IMR-90 (cell line): Measurements from ENCODE around the gene PSORS1C2. TPM values are rescaled to one million over a fixed set of nuclear protein-coding genes. Genes with fewer than 3 reads are reported as not detected.

Experiments
- ATAC-seq: fragments of 200-7000 bp; cut with Tn5 transposase; 2 replicates; pipeline ENCODE4 v1.9.1; 2020; ENCODE audit warnings: low read depth, mild to moderate bottlenecking, moderate library complexity
- BruUV-seq: library from RNA; stranded (reverse); fragments of 400-500 nt; replicated peaks from 2 replicates; lab custom pipeline; 2021; lab: Mats Ljungman, UMichigan
- CTCF ChIA-PET: fragments of 300-600 bp; formaldehyde crosslinking; extraction: SDS; loops from one replicate; lab custom pipeline; 2021; ENCODE audit warnings: antibody characterized with exemption; lab: Yijun Ruan, JAX
- POLR2A ChIA-PET: fragments of 300-600 bp; sonication (Branson Sonifier 250); formaldehyde crosslinking; loops from one replicate; lab custom pipeline; 2022; ENCODE audit warnings: antibody characterized with exemption; ENCODE audit not compliant: unreplicated experiment; lab: Charles Lee
- DNase-seq: peaks from one replicate; pipeline ENCODE4 v3.0.0; 2013
- H2AFZ ChIP-seq: replicated peaks from 2 replicates; pipeline ENCODE3; 2013; ENCODE audit warnings: low read length, mild to moderate bottlenecking; ENCODE audit not compliant: poor library complexity
- H2AK5ac ChIP-seq: 2 replicates; pipeline ENCODE4 v1.6.1; 2013; ENCODE audit warnings: low read depth, low read length, inconsistent platforms
- H2AK9ac ChIP-seq: replicated peaks from 2 replicates; pipeline ENCODE3; 2013; ENCODE audit warnings: mild to moderate bottlenecking, low read depth, low read length, moderate library complexity; ENCODE audit not compliant: poor library complexity
- H2BK120ac ChIP-seq: 2 replicates; pipeline ENCODE4 v1.6.1; 2013; ENCODE audit warnings: low read depth, low read length, inconsistent platforms
- H2BK15ac ChIP-seq: 3 replicates; pipeline ENCODE4 v1.6.1; 2013; ENCODE audit warnings: low read depth, low read length, inconsistent platforms
- H2BK20ac ChIP-seq: 2 replicates; pipeline ENCODE4 v1.6.1; 2013; ENCODE audit warnings: low read depth, mild to moderate bottlenecking, inconsistent platforms, low read length, moderate library complexity
- H2BK5ac ChIP-seq: 2 replicates; pipeline ENCODE4 v1.6.1; 2013; ENCODE audit warnings: mild to moderate bottlenecking, low read depth, low read length, inconsistent platforms; ENCODE audit not compliant: poor library complexity, severe bottlenecking
- H3K14ac ChIP-seq: replicated peaks from 2 replicates; pipeline ENCODE4 v1.6.1; 2013; ENCODE audit warnings: low read depth, low read length, inconsistent platforms
- H3K18ac ChIP-seq: 2 replicates; pipeline ENCODE4 v1.6.1; 2013; ENCODE audit warnings: low read depth, low read length, control low read depth
- H3K23ac ChIP-seq: 2 replicates; pipeline ENCODE4 v1.6.1; 2013; ENCODE audit warnings: low read depth, low read length, inconsistent platforms
- H3K27ac ChIP-seq: 2 replicates; pipeline ENCODE4 v1.5.1; 2013; ENCODE audit warnings: mild to moderate bottlenecking, control low read depth, low read length; ENCODE audit not compliant: insufficient read depth
- H3K27me3 ChIP-seq: 2 replicates; pipeline ENCODE4 v1.6.1; 2013; ENCODE audit warnings: low read length; ENCODE audit not compliant: control insufficient read depth, insufficient read depth
- H3K36me3 ChIP-seq: 2 replicates; pipeline ENCODE4 v1.6.1; 2013; ENCODE audit warnings: low read length, mixed read lengths; ENCODE audit not compliant: control insufficient read depth, insufficient read depth
- H3K4ac ChIP-seq: 2 replicates; pipeline ENCODE4 v1.6.1; 2013; ENCODE audit warnings: low read depth, low read length, inconsistent platforms
- H3K4me1 ChIP-seq: 2 replicates; pipeline ENCODE4 v1.6.1; 2013; ENCODE audit warnings: low read length, mixed read lengths; ENCODE audit not compliant: control insufficient read depth, insufficient read depth
- H3K4me2 ChIP-seq: 2 replicates; pipeline ENCODE4 v1.6.1; 2013; ENCODE audit warnings: low read depth, mild to moderate bottlenecking, control low read depth, low read length, moderate library complexity
- H3K4me3 ChIP-seq: 2 replicates; pipeline ENCODE4 v1.5.1; 2013; ENCODE audit warnings: low read depth, mild to moderate bottlenecking, control low read depth, low read length, moderate library complexity; ENCODE audit not compliant: insufficient read depth
- H3K56ac ChIP-seq: 2 replicates; pipeline ENCODE4 v1.6.1; 2013; ENCODE audit warnings: low read length, inconsistent platforms; ENCODE audit not compliant: insufficient read depth; ENCODE audit errors: extremely low read depth
- H3K79me1 ChIP-seq, 2 experiments: 2 replicates each; pipeline ENCODE4 v1.6.1; 2013; ENCODE audit warnings: low read length in 2 of 2, inconsistent platforms in 1 of 2, low read depth in 1 of 2
- H3K9ac ChIP-seq: 2 replicates; pipeline ENCODE4 v1.6.1; 2013; ENCODE audit warnings: low read depth, low read length, control low read depth
- H3K9me1 ChIP-seq: 2 replicates; pipeline ENCODE4 v1.6.1; 2013; ENCODE audit warnings: low read length, inconsistent platforms; ENCODE audit not compliant: insufficient read depth
- H3K9me3 ChIP-seq: 2 replicates; pipeline ENCODE4 v1.6.1; 2013; ENCODE audit warnings: low read length; ENCODE audit not compliant: control insufficient read depth, insufficient read depth
- H4K20me1 ChIP-seq: 2 replicates; pipeline ENCODE4 v1.6.1; 2013; ENCODE audit warnings: low read length, inconsistent platforms; ENCODE audit not compliant: insufficient read depth
- H4K5ac ChIP-seq: 2 replicates; pipeline ENCODE4 v1.6.1; 2013; ENCODE audit warnings: mild to moderate bottlenecking, low read depth, low read length, control low read depth
- H4K8ac ChIP-seq, 2 experiments: 2 replicates each; pipeline ENCODE4 v1.6.1; 2013; ENCODE audit warnings: low read depth in 2 of 2, low read length in 2 of 2, control low read depth in 1 of 2, inconsistent platforms in 1 of 2
- H4K91ac ChIP-seq: 2 replicates; pipeline ENCODE4 v1.6.1; 2013; ENCODE audit warnings: low read depth, low read length, inconsistent platforms; ENCODE audit not compliant: insufficient read depth
- BHLHE40 ChIP-seq: fragments of 150-350 bp; IDR thresholded peaks from 2 replicates; pipeline ENCODE4 v1.6.1; 2016; ENCODE audit warnings: mild to moderate bottlenecking, low read depth, low read length
- CTCF ChIP-seq: conservative IDR thresholded peaks from 2 replicates; pipeline ENCODE4 v1.5.1; 2012; ENCODE audit warnings: mild to moderate bottlenecking, low read depth, low read length, improper control_type of control experiment
- ELK1 ChIP-seq: fragments of 150-350 bp; IDR thresholded peaks from 2 replicates; pipeline ENCODE4 v1.6.1; 2016; ENCODE audit warnings: low read depth, mild to moderate bottlenecking, low read length, moderate library complexity, borderline replicate concordance
- MAZ ChIP-seq: IDR thresholded peaks from 2 replicates; pipeline ENCODE4 v1.6.1; 2012; ENCODE audit warnings: low read depth, mild to moderate bottlenecking, low read length, improper control_type of control experiment, moderate library complexity, borderline replicate concordance
- MXI1 ChIP-seq: IDR thresholded peaks from 2 replicates; pipeline ENCODE4 v1.6.1; 2012; ENCODE audit warnings: low read depth, mild to moderate bottlenecking, low read length, moderate library complexity, borderline replicate concordance
- NFE2L2 ChIP-seq: fragments of 150-350 bp; IDR thresholded peaks from 2 replicates; pipeline ENCODE4 v1.6.1; 2016; ENCODE audit warnings: low read depth, mild to moderate bottlenecking, low read length
- POLR2A ChIP-seq: IDR thresholded peaks from 2 replicates; pipeline ENCODE4 v1.6.1; 2012; ENCODE audit warnings: mild to moderate bottlenecking, low read depth, low read length
- RCOR1 ChIP-seq: IDR thresholded peaks from 2 replicates; pipeline ENCODE4 v1.6.1; 2012; ENCODE audit warnings: mild to moderate bottlenecking, low read length, improper control_type of control experiment; ENCODE audit not compliant: insufficient replicate concordance
- WGBS, 2 experiments: methylation state at CpG; one replicate each; pipeline versions ENCODE4 v1.1.5 to v1.1.7; 2013; ENCODE audit warnings: missing lambda C conversion rate in 2 of 2; ENCODE audit not compliant: insufficient read length in 1 of 2; ENCODE audit errors: extremely low coverage in 2 of 2; 5-methylcytosine and 5-hydroxymethylcytosine counted together
- dilution Hi-C: fragments of 300-500 bp; cut with HindIII; formaldehyde crosslinking; loops from one replicate; pipeline ENCODE4 v1.14.3; 2018; ENCODE audit warnings: low sequenced_read_pairs; ENCODE audit not compliant: unreplicated experiment
- in situ Hi-C: fragments of 300-500 bp; cut with MboI; formaldehyde crosslinking; loops from 3 replicates; pipeline ENCODE4 v1.14.3; 2019; ENCODE audit warnings: low sequenced_read_pairs, inconsistent platforms, mixed read lengths
- intact Hi-C: fragments of 100-400 bp; cut with micrococcal nuclease; formaldehyde crosslinking; loops from 2 replicates; pipeline ENCODE4 v1.10.0; 2022
- polyA plus RNA-seq, 3 experiments: library from polyadenylated mRNA; depleted of rRNA; stranded (reverse); fragments of >200 nt; gene quantifications; 2 replicates each; pipeline ENCODE4 v1.2.3, GENCODE V29; 2012; ENCODE audit warnings: low replicate concordance in 1 of 3
- total RNA-seq: library from RNA; depleted of rRNA; stranded (reverse); fragments of >200 nt; gene quantifications from 2 replicates; pipeline ENCODE4 v1.2.3, GENCODE V29; 2012

PSORS1C2 gene
- total and polyA plus RNA-seq, 2 of the 4 experiments (the other 2 are of a cell fraction): not detected

GRCh38 chr6:31186052-31186734 lies 47.3 kb upstream of the PSORS1C2 start:
- H2BK15ac ChIP-seq: no peak overlapping the region
- H2AK5ac ChIP-seq: no peak overlapping the region
- H3K9me3 ChIP-seq: no peaks in the 10 kb centered on the region
- no peak overlapping the region for H3K14ac ChIP-seq
- no peak overlapping the region for H4K5ac ChIP-seq
- no peak for DNase-seq
- POLR2A ChIA-PET: interaction anchor here (0.9 kb wide), 1 partner anchor 36 kb away, joined by 18 read pairs; no protein-coding TSS in a partner anchor
- H3K4me3 ChIP-seq: no peak overlapping the region
- no peaks in the 10 kb centered on the region for H3K9me1 ChIP-seq
- H3K4me1 ChIP-seq: no peaks in the 10 kb centered on the region
- no peak overlapping the region for H3K18ac ChIP-seq
- BruUV-seq: no TSS peak
- H3K4ac ChIP-seq: no peak overlapping the region
- no peaks in the 10 kb centered on the region for H4K20me1 ChIP-seq
- H4K91ac ChIP-seq: no peak overlapping the region
- no peak overlapping the region for H2AFZ ChIP-seq
- no peak overlapping the region for H3K56ac ChIP-seq
- H3K36me3 ChIP-seq: no peaks in the 10 kb centered on the region
- in situ Hi-C loops: no loop called here
- no peak overlapping the region for H4K8ac ChIP-seq
- TF ChIP-seq MAZ (no peak), NFE2L2 (no peak), ELK1 (no peak), CTCF (no peak), BHLHE40 (no peak), POLR2A (no peak), MXI1 (no peak), RCOR1 (no peak)
- H2BK120ac ChIP-seq: no peak overlapping the region
- no peaks in the 10 kb centered on the region for H3K79me1 ChIP-seq
- H3K23ac ChIP-seq: no peak overlapping the region
- CTCF ChIA-PET: interaction anchor here (1.0 kb wide), 1 partner anchor 21 kb away, joined by 3 read pairs; no protein-coding TSS in a partner anchor
- no peak overlapping the region for H2AK9ac ChIP-seq
- intact Hi-C loops: no loop called here
- no peak overlapping the region for H2BK20ac ChIP-seq
- H3K27ac ChIP-seq: no peak overlapping the region
- H2BK5ac ChIP-seq: no peak overlapping the region
- H3K27me3 ChIP-seq: no peaks in the 10 kb centered on the region
- WGBS, 2 experiments: 93% methylated on average over 10 of the region's 24 CpGs; no CpG with 5 or more reads in 1 of the 2 experiments
- ATAC-seq: no peak
- dilution Hi-C loops: no loop called here
- H3K9ac ChIP-seq: no peak overlapping the region
- H3K4me2 ChIP-seq: no peak overlapping the region
